H1 (cell line): ENCODE measurements around the gene TCP11.

Experiments used
- ATF2 ChIP-seq: IDR thresholded peaks from 2 replicates; pipeline ENCODE4 v1.6.1; 2012; ENCODE audit warnings: low read length, inconsistent platforms
- BACH1 ChIP-seq: IDR thresholded peaks from 2 replicates; pipeline ENCODE4 v1.6.1; 2012; ENCODE audit warnings: low read length, improper control_type of control experiment
- BRCA1 ChIP-seq: IDR thresholded peaks from 2 replicates; pipeline ENCODE4 v1.6.1; 2012; ENCODE audit warnings: low read depth, low read length, improper control_type of control experiment
- CBX5 ChIP-seq: fragments of 300-800, 300-1000 bp; sonication (generic); IDR thresholded peaks from 2 replicates; pipeline ENCODE4 v1.7.1; 2016; ENCODE audit warnings: antibody characterized with exemption, low read length, low read depth
- CTCF ChIP-seq, 3 experiments: IDR thresholded peaks; 1 replicate in 2 of 3; 2 replicates in 1 of 3; pipeline versions ENCODE4 v1.5.1 to v1.6.1; 2011; ENCODE audit warnings: low read length in 3 of 3, mild to moderate bottlenecking in 3 of 3, inconsistent platforms in 2 of 3, low read depth in 1 of 3, moderate library complexity in 1 of 3; ENCODE audit not compliant: insufficient read depth in 1 of 3; ENCODE audit errors: control extremely low read depth in 1 of 3
- EGR1 ChIP-seq: IDR thresholded peaks from 2 replicates; pipeline ENCODE4 v1.6.1; 2011; ENCODE audit warnings: low read depth, low read length, borderline replicate concordance
- EP300 ChIP-seq, 2 experiments: IDR thresholded peaks; 1 replicate in 1 of 2; 2 replicates in 1 of 2; pipeline ENCODE4 v1.6.1; 2011 to 2012; ENCODE audit warnings: low read depth in 2 of 2, low read length in 2 of 2, mild to moderate bottlenecking in 2 of 2, borderline replicate concordance in 1 of 2, inconsistent platforms in 1 of 2, moderate library complexity in 1 of 2
- EZH2 ChIP-seq: fragments of 200-600 bp; sonication (generic); IDR thresholded peaks from 2 replicates; pipeline ENCODE4 v1.7.1; 2012; ENCODE audit warnings: low read depth, mild to moderate bottlenecking, moderate library complexity, low read length, inconsistent platforms; ENCODE audit not compliant: severe bottlenecking
- GABPA ChIP-seq: IDR thresholded peaks from 2 replicates; pipeline ENCODE4 v1.6.1; 2011; ENCODE audit warnings: mild to moderate bottlenecking, low read length, moderate library complexity, borderline replicate concordance; ENCODE audit not compliant: insufficient read depth
- POLR2A ChIP-seq, 2 experiments: IDR thresholded peaks; 1 replicate in 1 of 2; 2 replicates in 1 of 2; pipeline ENCODE4 v1.6.1; 2011; ENCODE audit warnings: low read depth in 2 of 2, low read length in 2 of 2, mild to moderate bottlenecking in 2 of 2; ENCODE audit errors: control extremely low read depth in 1 of 2
- RAD21 ChIP-seq, 2 experiments: IDR thresholded peaks in 1 of 2; conservative IDR thresholded peaks in 1 of 2; 2 replicates each; pipeline ENCODE4 v1.6.1; 2011; ENCODE audit warnings: low read depth in 2 of 2, low read length in 2 of 2, improper control_type of control experiment in 1 of 2, inconsistent platforms in 1 of 2, mild to moderate bottlenecking in 1 of 2, moderate library complexity in 1 of 2
- SP2 ChIP-seq: IDR thresholded peaks from 2 replicates; pipeline ENCODE4 v1.6.1; 2012; ENCODE audit warnings: mild to moderate bottlenecking, low read length, inconsistent platforms
- TBP ChIP-seq: IDR thresholded peaks from 2 replicates; pipeline ENCODE4 v1.6.1; 2011; ENCODE audit warnings: low read depth, low read length, improper control_type of control experiment
- TF ChIP-seq, protein P1 (sequence below): IDR thresholded peaks from 2 replicates; pipeline ENCODE4 v1.6.1; 2011; ENCODE audit warnings: low read depth, mild to moderate bottlenecking, low read length; ENCODE audit not compliant: insufficient read depth

- TF ChIP-seq RAD21 (IDR thresholded peaks at IDR 0.05 in 1 of 2, conservative IDR thresholded peaks at IDR 0.05 in 1 of 2; ENCODE audit: low read depth in 2 of 2, low read length in 2 of 2) = no peak
- no peak for TF ChIP-seq CTCF (IDR thresholded peaks at IDR 0.05; ENCODE audit: control extremely low read depth in 1 of 3, insufficient read depth in 1 of 3, low read depth in 1 of 3, low read length in 3 of 3)
- TF ChIP-seq, protein P1, sequence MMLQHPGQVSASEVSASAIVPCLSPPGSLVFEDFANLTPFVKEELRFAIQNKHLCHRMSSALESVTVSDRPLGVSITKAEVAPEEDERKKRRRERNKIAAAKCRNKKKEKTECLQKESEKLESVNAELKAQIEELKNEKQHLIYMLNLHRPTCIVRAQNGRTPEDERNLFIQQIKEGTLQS = no peak
- TF ChIP-seq GABPA = no peak
- TF ChIP-seq ATF2 = no peak
- TF ChIP-seq EZH2 = no peak
- TF ChIP-seq POLR2A (IDR thresholded peaks at IDR 0.05; ENCODE audit: control extremely low read depth in 1 of 2, low read depth in 2 of 2, low read length in 2 of 2) = no peak
- TF ChIP-seq CBX5 = no peak
- TF ChIP-seq EGR1 = no peak
- no peak for TF ChIP-seq EP300 (IDR thresholded peaks at IDR 0.05; ENCODE audit: borderline replicate concordance in 1 of 2, low read depth in 2 of 2, low read length in 2 of 2)
- TF ChIP-seq SP2 = no peak
- TF ChIP-seq BRCA1 = no peak
- TF ChIP-seq TBP = no peak
- no peak for TF ChIP-seq BACH1
Measured at GRCh38 chr6:35167505-35167904, 26.4 kb upstream of the TCP11 start.
